Measurements from ENCODE around the gene TARBP1.

TARBP1 gene

GRCh38 chr1:234375672-234376071 lies 103.3 kb downstream of the TARBP1 start:
- no peak for DNase-seq

GRCh38 chr1:234373959-234374254 lies 105.1 kb downstream of the TARBP1 start:
- no peak for DNase-seq

- DNase-seq: peak; percentile 76 to 88 (median 80)
Observed at GRCh38 chr1:234373064-234373958, 105.7 kb downstream of the TARBP1 start, which contains the start of gene COA6. TSS of gene COA6 (plus strand) at chr1:234373456. CDS start at chr1:234373467, 11 bp downstream.

- no peak for DNase-seq
Observed at GRCh38 chr1:234372011-234372757, 106.8 kb downstream of the TARBP1 start.

- no peak for DNase-seq
Observed at GRCh38 chr1:234371414-234371813, 107.6 kb downstream of the TARBP1 start.

- DNase-seq: no peak
Observed at GRCh38 chr1:234369784-234370183, 109.2 kb downstream of the TARBP1 start.

- DNase-seq: no peak
Observed at GRCh38 chr1:234369033-234369430, 109.9 kb downstream of the TARBP1 start.

GRCh38 chr1:234368320-234369032 lies 110.5 kb downstream of the TARBP1 start:
- DNase-seq: no peak

GRCh38 chr1:234362558-234362957 lies 116.4 kb downstream of the TARBP1 start:
- DNase-seq: no peak

- DNase-seq: no peak
Observed at GRCh38 chr1:234361102-234361603, 117.8 kb downstream of the TARBP1 start.

- DNase-seq: no peak
Observed at GRCh38 chr1:234357831-234358230, 121.1 kb downstream of the TARBP1 start.

GRCh38 chr1:234356615-234357269 lies 122.2 kb downstream of the TARBP1 start:
- DNase-seq: peak; percentile 6 to 36 (median 21)

- DNase-seq: no peak
Observed at GRCh38 chr1:234355782-234356510, 123.0 kb downstream of the TARBP1 start.

- DNase-seq: no peak
Observed at GRCh38 chr1:234348964-234349363, 130.0 kb downstream of the TARBP1 start.

GRCh38 chr1:234345237-234345636 lies 133.7 kb downstream of the TARBP1 start:
- DNase-seq: no peak

- DNase-seq: no peak
Observed at GRCh38 chr1:234342774-234343173, 136.2 kb downstream of the TARBP1 start.
